HG03196 (cell line): ENCODE results near the gene MAFG.
"Not testable (repeated sequence)": the region's sequence is repeated elsewhere in the genome, so short reads cannot be mapped to it uniquely, and the experiment has no call there.

Experiments
- ATAC-seq: cut with Tn5 transposase; IDR thresholded peaks from one replicate; pipeline ENCODE4 v1.9.1; 2021; ENCODE audit not compliant: unreplicated experiment

Gene MAFG

DNA sequence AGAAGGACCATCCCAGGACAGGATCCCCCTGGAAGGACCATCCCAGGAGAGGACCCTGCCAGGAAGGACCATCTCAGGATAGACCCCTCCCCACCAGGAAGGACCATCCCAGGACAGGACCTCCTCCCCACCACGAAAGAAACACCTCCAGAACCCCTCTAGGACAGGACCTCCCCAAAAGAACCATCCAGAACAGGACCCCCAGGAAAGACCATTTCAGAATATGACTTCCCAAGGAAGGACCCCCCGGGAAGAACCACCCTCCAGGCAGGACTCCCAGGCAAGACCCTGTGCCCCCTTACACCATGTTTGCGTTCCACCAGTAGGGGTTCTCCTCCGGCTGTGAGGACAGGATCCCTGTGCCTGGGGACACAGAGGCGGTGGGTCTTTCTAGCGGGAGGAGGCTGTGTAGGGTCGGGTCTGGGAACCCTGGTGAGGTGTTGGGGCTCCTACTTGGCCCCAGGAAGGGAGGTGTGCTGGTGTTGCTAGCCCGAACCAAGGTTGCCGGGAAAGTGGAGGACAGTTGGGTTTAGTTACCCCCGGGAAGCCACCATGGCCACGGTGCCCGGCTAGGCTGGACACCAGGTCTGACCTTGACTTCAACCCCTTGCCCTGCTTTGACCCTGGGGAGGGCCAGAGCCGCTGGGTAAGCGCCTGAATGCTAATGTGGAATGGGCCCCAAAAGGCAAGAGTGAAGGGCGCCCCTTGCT lies 31.3 kb upstream of the MAFG start:
- no peak for ATAC-seq

DNA sequence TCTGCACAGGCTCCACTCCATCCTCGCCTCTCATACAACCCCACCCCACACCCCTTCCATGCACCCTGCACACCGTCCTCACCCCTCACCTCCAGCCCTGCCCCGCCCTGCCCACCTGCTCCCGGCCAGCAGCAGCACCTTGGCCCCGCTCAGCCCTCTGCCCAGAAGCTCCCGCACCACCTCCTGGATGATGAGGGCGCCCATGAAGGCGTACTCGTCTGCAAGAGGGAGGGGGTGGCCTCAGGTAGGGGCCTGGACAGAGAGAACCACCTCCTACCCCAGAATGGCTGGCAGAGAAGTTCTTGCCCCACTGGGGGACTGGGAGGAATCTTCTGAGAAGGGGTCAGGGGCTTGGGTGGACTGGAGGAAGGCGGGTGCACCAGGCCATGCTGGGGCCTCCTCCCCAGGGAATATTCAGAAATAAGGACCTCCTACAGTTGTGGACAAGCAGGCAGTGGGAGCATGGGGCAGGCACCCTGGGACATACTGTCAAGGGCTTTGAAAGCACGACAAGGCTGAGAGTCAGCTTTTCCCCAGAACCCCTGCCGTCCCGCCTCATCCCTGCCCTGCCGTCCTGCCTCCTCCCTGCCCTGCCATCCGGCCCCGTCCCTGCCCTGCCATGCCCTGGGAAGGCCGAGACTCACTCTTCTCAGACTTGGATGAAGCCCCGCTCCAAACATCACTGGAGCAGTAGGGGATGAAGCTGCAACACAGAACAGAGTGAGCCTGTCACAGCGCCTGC lies 30.3 kb upstream of the MAFG start:
- no peak for ATAC-seq

DNA sequence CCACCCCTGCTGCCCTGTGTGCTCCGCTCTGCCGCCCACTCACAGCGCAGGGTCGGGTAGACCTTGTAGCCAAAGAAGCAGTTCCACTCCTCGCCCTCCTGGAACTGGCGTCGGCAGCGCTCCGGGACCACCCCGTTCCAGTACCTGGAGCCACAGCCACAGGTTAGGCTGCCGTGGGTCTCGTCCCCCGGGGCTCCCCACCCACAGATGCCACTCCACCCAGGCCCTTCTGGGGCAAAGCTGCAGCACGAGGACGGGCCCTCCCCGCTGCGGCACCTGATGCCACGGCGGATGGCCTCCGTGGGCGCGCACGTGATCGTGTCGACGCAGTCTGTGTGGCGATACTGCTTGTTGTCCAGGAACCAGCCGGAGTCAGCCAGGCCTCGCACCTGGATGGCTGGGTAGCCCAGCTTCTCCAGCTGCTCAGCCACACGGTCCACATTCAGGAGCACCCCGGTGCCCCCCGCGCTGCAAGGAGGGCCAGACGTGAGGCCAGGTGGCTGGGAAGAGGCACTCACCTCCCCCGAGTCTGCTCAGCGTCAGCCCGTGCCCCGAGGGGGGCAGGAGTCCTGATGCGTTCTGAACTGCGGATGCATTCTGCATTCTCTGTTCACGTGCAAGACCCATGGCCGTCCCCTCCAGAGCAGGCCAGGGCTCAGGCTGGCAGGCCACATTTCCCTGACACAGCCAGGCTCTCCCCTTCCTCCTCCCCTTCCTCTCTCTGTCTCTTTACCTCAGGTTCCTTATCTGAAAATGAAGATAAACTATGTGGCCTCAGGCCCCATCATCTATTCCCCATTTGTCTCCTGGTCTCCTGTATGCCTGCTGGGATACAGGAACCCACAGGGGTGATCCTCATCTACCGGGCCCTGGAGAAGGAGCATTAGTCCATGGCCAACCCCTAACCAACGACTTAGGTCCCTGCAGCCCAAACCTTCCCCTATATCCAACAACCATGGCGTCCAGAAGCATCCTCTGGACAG lies 29.4 kb upstream of the MAFG start:
- ATAC-seq, result no peak

DNA sequence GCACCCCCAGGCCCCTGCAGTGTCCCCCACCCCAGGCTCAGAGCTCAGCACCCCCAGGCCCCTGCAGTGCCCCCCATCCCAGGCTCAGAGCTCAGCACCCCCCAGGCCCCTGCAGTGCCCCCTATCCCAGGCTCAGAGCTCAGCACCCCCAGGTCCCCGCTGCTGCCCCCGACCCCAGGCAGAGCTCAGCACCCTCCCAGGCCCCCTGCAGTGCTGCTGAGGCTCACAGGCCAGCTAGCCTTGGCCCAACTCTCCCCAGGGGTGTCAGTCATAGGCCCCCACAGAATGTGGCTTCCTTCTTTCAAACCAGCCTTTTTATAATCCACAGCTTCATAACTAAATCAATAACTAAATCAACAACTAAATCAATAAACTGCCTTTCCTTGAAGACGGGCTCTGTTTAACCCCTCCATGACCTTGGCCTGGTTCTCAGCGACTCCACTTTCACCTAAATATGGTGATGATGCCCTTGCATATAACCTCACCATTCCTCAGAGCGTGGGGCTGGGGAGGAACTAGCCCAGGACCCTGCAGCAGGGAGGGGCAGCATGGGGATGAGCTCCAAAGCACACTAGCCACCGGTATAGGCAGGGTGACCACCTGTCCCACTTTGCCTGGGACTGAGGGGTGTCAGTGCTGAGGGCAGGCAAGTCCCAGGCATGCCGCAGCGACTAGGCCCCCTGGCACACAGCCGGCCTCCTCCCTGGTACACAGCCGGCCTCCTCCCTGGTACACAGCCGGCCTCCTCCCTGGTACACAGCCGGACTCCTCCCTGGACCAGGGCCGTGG lies 28.4 kb upstream of the MAFG start:
- ATAC-seq, result no peak

DNA sequence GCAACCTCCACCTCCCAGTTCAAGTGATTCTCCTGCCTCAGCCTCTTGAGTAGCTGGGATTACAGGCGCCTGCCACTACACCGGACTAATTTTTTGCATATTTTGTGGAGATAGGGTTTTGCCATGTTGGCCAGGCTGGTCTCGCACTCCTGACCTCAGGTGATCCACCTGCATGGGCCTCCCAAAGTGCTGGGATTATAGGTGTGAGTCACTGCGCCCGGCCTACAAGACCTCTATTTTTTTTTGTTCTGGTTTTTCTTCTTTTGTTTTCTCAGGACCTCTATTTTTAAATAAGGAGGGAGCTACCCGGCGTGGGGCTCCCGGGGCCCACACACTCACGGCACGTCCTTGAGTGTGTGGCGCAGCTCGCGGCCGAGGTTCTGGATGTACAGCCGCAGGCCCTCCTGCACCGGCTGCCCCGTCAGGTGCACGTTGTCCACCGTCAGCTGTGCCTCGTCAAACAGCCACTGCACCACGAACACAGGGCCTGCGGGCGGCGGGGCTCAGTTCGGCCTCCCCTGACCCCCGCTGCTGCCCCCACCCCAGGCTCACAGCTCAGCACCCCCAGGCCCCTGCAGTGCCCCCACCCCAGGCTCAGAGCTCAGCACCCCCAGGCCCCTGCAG lies 27.6 kb upstream of the MAFG start:
- ATAC-seq, result no peak

DNA sequence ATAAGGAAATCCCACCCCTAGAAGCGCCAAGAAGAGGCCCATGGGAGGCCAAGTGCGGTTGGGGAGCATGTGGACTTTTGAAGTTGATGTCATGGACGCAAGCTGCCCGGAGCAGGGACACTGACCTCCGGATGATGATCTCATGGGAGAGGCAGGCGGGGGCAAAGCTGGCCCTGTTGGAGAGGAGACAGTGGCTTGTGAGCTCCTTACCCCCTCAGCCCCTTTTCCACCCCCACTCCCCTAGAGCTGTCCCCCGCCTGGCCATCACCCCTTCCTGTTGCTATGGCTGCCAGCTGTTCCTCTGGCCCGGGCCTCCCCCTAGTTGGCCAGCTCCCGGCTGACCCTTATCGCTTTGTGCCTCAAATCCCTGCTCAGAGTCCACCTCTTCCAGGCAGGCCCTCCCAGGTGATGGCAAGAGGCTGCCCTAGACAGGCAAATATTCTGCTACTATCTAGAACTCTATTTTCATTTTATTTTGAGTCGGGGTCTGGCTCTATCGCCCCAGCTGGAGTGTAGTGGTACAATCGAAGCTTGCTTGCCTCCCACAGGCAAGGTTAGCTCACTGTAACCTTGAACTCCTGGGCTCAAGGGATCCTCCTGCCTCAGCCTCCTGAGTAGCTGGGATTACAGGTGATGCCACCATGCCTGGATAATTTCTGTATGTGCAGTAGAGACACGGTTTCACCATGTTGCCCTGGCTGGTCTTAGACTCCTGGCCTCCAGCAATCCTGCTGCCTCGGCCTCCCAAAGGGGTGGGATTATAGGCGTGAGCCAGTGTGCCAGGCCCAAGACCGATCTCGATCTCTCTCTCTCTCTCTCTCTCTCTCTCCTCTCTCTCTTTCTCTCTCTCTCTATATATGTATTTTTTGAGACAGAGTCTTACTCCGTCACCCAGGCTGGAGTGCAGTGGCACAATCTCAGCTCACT lies 26.9 kb upstream of the MAFG start:
- no peak for ATAC-seq

DNA sequence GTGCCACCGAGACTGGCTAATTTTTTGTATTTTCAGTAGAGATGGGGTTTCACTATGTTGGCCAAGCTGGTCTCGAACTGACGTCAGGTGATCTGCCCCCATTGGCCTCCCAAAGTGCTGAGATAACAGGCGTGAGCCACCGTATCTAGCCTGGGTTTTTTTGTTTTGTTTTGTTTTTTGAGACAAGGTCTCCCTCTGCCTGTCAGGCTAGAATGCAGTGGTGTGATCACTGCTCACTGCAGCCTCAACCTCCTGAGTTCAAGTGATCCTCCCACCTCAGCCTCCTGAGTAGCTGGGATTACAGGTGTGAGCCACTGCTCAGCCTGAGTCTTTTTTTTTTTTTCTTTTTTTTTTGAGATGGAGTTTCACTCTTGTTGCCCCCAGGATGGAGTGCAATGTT lies 25.9 kb upstream of the MAFG start:
- not testable (repeated sequence) for ATAC-seq

DNA sequence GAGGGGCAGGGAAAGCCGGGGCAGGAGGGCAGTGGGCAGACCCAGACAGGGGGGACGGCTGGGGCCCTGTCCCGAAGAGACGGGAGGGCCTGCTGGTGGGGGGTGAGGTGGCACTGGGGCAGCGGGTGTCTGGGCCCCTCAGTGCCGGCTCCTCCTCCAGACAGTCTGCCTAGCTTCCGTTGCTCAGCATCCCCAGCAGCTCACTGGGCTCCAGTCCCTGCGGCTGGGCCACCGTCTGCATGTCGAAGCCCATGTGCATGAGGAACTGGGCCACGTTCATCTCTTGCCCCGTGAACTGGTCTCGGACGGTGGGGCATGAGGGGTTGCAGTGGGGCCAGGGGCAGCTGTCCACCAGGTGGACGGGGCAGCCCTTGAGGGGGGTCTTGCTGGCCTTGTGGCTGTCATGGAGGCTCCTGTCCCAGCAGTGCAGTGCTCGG lies 25.3 kb upstream of the MAFG start:
- no peak for ATAC-seq

DNA sequence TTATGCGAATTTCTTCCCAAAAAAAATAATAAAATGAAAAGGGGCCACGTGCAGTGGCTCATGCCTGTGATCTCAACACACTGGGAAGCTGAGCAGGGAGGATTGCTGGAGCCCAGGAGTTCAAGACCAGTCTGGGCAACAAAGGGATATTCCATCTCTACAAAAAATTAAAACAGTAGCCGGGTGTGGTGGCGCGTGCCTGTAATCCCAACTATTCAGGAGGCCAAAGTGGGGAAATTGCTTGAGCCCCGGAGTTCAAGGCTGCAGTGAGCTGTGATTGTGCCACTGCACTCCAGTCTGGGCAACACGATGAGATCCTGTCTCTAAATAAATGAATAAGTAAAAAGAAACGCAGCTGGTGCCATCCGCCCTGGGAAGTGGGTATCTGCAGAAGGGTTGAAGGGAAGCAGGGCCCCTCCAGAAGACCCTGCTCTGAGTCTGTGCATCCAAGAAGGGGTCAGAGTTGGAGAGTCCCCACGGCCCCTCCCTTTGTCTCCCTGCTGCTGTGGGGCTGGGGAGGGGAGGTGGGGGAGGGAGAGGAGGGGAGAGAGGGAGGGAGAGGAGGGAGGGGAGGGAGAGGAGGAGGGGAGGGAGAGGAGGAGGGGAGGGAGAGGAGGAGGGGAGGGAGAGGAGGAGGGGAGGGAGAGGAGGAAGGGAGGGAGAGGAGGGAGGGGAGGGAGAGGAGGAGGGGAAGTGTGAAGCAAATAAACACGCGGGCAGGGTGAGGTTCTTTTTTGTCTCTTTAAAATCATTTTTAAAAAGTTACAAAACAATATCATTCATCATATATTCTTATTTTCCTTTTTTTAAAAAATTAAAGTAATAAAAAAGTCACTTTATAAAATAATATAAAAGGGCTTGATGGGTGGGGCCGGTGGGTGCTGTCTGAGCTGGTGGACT lies 24.5 kb upstream of the MAFG start:
- ATAC-seq, result no peak

DNA sequence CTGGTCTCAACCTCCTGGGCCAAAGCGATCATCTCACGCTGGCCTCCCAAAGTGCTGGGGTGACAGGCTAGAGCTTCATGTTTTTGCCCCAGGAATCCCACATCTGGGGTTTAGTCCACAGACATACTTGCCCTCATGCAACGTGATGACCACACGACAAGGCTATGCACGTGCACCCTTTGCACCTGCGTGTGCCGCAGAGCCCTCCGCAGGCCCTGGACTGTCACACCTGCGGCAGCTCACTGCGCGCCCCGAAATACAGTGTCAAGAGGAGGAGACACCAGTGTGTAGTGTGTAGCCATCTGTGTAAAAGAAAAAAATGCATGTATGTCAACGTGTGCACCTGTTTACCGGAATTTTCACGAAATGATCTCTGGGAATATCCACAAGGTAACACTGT lies 23.0 kb upstream of the MAFG start:
- ATAC-seq, result no peak

DNA sequence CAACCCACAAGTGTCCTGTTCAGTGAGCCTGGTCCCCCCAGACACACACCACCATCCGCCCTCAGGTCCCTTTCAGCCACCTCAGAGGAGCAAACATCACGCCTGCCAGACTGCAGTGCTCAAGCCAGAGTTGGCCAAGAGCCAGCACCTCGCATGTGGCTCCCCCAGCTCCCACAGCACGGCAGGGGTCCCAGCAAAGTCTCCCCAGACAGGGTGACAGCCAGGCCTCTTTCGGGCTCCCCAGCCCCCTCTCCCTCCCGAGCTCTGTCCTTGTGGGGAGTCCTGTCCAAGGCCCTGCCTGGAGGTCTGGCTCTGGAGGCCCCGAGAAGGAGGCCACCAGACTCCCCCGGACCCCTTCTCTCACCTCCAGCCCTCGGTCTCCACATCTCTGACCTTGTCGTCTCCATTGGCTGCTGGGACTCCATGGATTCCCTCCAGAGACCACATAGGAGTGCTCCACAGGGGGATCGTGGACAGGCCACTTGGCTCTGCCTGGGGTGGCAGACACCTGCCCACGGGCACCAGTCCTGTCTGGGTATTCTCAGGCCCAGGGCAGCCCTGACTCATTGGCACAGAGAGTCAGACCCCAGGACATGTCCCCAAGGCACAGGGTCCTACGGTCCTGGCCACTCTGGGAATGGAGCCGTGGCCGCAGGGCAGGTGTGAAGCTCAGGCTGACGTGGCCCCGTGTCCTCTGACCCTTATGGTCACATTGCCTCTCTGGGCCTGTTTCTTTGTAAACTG lies 21.3 kb upstream of the MAFG start:
- no peak for ATAC-seq

DNA sequence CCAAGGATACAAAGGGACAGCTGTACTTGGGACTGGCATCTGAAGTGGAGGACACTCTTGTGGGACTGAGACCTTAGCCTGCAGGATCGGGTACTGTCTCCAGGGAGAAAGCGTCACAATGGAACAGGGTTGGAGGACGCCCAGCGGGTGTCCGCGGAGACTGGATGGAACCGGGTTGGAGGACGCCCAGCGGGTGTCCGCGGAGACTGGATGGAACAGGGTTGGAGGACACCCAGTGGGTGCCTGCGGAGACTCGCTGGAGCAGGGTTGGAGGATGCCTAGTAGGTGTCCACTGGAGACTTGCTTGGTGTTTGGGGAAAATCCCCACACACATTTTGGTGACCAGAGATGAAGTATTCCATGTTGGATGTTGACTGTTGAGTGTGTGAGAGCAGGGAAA lies 19.7 kb upstream of the MAFG start, which contains the start of gene MYADML2:
MYADML2 (minus strand) TSS at position 45 of the 400 bp plus-strand sequence. CDS start 5,492 bp downstream, outside the sequence.
- ATAC-seq, result no peak

DNA sequence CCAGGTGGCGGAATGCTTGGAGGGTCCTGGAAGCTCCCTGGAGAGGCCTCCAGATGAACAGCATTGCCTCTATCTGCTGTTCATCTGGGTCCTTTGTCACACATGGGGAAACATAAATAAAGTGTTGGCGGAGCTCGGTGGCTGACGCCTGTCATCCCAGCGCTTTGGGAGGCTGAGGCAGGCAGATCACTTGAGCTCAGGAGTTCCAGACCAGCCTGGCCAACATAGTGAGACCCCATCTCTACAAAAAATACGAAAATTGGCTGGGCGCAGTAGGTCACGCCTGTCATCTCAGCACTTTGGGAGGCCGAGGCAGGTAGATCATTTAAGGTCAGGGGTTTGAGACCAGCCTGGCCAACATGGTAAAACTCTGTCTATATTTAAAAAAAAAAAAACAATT lies 17.3 kb upstream of the MAFG start:
- no peak for ATAC-seq

DNA sequence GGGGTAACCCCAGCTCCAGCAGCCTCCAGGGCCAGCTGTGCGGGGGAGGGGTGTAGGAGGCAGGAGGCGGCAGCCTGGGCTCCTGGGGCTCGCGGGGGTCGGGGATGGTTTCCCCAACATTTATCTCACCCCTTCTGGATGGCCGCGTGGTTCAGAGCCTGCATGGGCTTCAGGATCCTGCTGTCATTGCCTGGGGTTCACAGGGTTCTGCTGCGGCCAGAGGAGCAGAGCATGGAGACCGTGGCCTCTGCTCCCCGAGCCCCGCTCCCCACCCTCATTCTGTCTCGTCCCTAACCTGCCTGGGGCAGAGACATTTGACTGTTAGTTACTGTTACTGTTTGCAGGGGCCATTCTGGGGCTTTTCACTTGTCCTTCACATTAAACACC lies 14.6 kb upstream of the MAFG start:
- ATAC-seq, result no peak

DNA sequence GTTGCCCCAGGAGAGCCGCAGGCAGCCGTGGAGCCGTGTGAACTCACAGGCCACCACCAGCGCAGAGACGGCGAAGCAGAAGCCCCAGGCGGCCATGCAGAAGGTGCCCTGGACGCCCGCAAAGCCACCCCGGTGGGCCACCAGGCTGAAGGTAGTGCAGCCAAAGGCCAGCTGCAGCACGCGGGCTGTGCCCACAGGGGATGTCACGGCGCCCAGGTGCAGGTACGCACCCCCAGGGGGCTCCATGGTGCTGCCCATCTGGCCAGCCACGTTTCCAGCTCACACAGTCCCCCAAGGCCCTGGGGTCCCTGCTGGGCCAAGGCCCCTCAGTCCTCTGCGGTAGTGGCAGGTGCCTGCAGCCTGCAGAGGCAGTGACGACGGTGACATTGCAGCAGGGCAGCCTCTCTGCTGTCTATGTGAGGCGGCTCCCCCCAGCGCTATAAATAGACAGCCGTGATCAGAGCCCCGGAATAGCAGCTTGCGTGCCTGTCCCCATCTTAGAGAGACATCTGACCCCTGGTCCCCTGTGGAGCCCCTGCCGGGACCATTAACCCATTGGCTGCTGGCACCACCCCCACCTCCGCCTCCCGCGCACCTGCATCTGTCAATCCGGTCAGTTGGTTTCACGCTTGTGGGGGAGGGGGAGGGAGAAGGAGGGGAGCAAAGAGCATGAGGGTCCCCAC lies 14.1 kb upstream of the MAFG start:
- no peak for ATAC-seq

DNA sequence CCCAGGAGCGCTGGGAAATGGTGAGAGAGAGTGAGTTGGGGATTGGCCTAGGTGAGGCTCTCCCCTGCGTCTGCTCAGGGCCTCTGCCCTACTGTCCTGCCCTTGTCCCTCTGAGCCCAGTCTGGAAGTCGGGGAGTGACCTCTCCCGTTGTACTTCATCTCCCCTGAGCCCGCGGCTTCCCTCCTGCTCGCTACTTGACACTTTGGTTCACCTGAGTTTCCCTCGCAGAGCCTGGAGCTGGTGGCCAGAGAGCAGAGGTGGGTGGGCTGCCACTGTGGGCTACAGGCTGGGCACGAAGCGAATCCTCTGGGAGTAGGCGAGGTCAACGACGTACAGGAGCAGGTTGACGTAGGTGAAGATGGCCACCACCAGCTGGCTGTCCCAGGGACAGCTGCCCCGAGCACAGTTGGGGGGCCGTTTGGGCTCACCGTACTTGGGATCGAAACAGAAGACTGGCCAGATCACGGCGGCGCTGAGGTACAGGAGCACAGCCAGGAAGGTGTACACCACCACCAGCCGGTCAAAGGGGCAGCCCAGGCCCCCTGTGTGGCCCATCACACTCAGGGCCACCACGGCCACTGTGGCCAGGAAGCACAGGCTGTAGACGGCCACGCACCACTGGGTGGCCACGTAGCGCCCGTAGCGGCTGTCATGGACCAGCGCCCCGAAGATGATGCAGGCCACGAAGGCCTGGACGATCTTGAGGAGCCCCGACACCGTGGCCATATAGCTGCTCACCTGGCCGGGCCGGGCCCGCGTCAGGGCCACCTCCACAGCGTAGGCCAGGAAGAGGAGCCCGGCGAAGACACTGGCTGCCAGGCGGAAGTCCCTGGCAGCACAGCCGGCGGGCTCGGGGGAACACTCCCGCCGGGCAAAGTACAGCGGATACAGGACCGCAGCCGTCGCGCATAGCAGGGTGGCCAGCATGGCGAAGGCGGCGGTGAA lies 13.3 kb upstream of the MAFG start:
- no peak for ATAC-seq
